Measurements from ENCODE around the gene CRAMP1.

Gene CRAMP1

GRCh38 chr16:1689853-1690252, 77.7 kb downstream of the CRAMP1 start:
- no peak for DNase-seq
- H3K4me1 ChIP-seq = no peaks in the 10 kb centered on the region
- H3K9me3 ChIP-seq = no peaks in the 10 kb centered on the region
- TF ChIP-seq CTCF (IDR thresholded peaks at IDR 0.05; ENCODE audit: low read depth, low read length) = no peak
- peaks cover 86% of the 10 kb centered on the region for H3K36me3 ChIP-seq
- H3K27me3 ChIP-seq = no peaks in the 10 kb centered on the region
- no peak overlapping the region for H3K4me3 ChIP-seq (ENCODE audit: low read depth, low read length)

- no peaks in the 10 kb centered on the region for H3K9me3 ChIP-seq
- no peaks in the 10 kb centered on the region for H3K27me3 ChIP-seq
- TF ChIP-seq CTCF (IDR thresholded peaks at IDR 0.05; ENCODE audit: low read depth, low read length) = no peak
- no peak for DNase-seq
- H3K4me1 ChIP-seq = no peaks in the 10 kb centered on the region
- no peak overlapping the region for H3K4me3 ChIP-seq (ENCODE audit: low read depth, low read length)
- peaks cover 83% of the 10 kb centered on the region for H3K36me3 ChIP-seq
Observed at GRCh38 chr16:1690810-1691209, 78.7 kb downstream of the CRAMP1 start.

GRCh38 chr16:1691276-1691675, 79.1 kb downstream of the CRAMP1 start:
- peaks cover 85% of the 10 kb centered on the region for H3K36me3 ChIP-seq
- H3K4me1 ChIP-seq = no peaks in the 10 kb centered on the region
- H3K27me3 ChIP-seq = no peaks in the 10 kb centered on the region
- no peak for DNase-seq
- TF ChIP-seq CTCF (IDR thresholded peaks at IDR 0.05; ENCODE audit: low read depth, low read length) = no peak
- no peaks in the 10 kb centered on the region for H3K9me3 ChIP-seq
- no peak overlapping the region for H3K4me3 ChIP-seq (ENCODE audit: low read depth, low read length)

GRCh38 chr16:1691956-1692355, 79.8 kb downstream of the CRAMP1 start:
- no peak for TF ChIP-seq CTCF (IDR thresholded peaks at IDR 0.05; ENCODE audit: low read depth, low read length)

GRCh38 chr16:1696863-1697262, 84.7 kb downstream of the CRAMP1 start:
- Histone ChIP-seq H3K4me3 (ENCODE audit: low read depth, low read length) (no peak overlapping the region), H3K27me3 (no peaks in the 10 kb centered on the region), H3K36me3 (peaks cover 87% of the 10 kb centered on the region), H3K9me3 (no peaks in the 10 kb centered on the region), H3K4me1 (no peaks in the 10 kb centered on the region)
- TF ChIP-seq CTCF (IDR thresholded peaks at IDR 0.05; ENCODE audit: low read depth, low read length) = no peak
- DNase-seq = no peak

More at GRCh38 chr16:1691956-1692355, 79.8 kb downstream of the CRAMP1 start:
- Histone ChIP-seq H3K27me3 (no peaks in the 10 kb centered on the region), H3K4me3 (ENCODE audit: low read depth, low read length) (no peak overlapping the region), H3K9me3 (no peaks in the 10 kb centered on the region), H3K36me3 (peaks cover 89% of the 10 kb centered on the region), H3K4me1 (no peaks in the 10 kb centered on the region)
- no peak for DNase-seq

- Histone ChIP-seq H3K4me1 (no peaks in the 10 kb centered on the region), H3K9me3 (no peaks in the 10 kb centered on the region), H3K27me3 (no peaks in the 10 kb centered on the region), H3K4me3 (ENCODE audit: low read depth, low read length) (no peak overlapping the region), H3K36me3 (peaks cover 76% of the 10 kb centered on the region)
- no peak for DNase-seq
- no peak for TF ChIP-seq CTCF (IDR thresholded peaks at IDR 0.05; ENCODE audit: low read depth, low read length)
Observed at GRCh38 chr16:1698680-1699079, 86.5 kb downstream of the CRAMP1 start.

Data from BE2C (cell line).